ENCODE data around the gene STAG1.

- TF ChIP-seq CTCF (IDR thresholded peaks at IDR 0.05), result no peak
- TF ChIP-seq MAFK (IDR thresholded peaks at IDR 0.05; ENCODE audit: partially characterized antibody), result no peak
- TF ChIP-seq EP300 (IDR thresholded peaks at IDR 0.05), result no peak
- TF ChIP-seq REST (IDR thresholded peaks at IDR 0.05), result no peak
- TF ChIP-seq RARB (CRISPR knock-in tag; IDR thresholded peaks at IDR 0.05), result no peak
Measured at GRCh38 chr3:136437043-136437442, 315.1 kb downstream of the STAG1 start.
